Panc1 (cell line): ENCODE measurements around the gene WDR86. TPM values are rescaled to one million over a fixed set of nuclear protein-coding genes. Genes with fewer than 3 reads are reported as not detected.

Experiments used
- ATAC-seq: fragments of 200-7000 bp; cut with Tn5 transposase; 2 replicates; pipeline ENCODE4 v1.9.1; 2020; ENCODE audit warnings: mild to moderate bottlenecking, moderate library complexity
- BruUV-seq: library from RNA; stranded (reverse); fragments of 400-500 nt; replicated peaks from 2 replicates; lab custom pipeline; 2021; lab: Mats Ljungman, UMichigan
- CTCF ChIA-PET: fragments of 300-600 bp; sonication (Branson Sonifier 250); formaldehyde crosslinking; loops from one replicate; lab custom pipeline; 2022; ENCODE audit warnings: antibody characterized with exemption; lab: Charles Lee
- POLR2A ChIA-PET: fragments of 300-600 bp; sonication (Branson Sonifier 250); formaldehyde crosslinking; loops from one replicate; lab custom pipeline; 2022; ENCODE audit warnings: antibody characterized with exemption; lab: Charles Lee
- DNase-seq: peaks from one replicate; pipeline ENCODE4 v3.0.0-alpha.2; 2010; ENCODE audit warnings: low read depth, low spot score
- H3K27ac ChIP-seq: 2 replicates; pipeline ENCODE4 v1.5.1; 2011; ENCODE audit warnings: mild to moderate bottlenecking, low read length, inconsistent platforms
- H3K27me3 ChIP-seq: fragments of 200-500 bp; sonication (Bioruptor generic); 2 replicates; pipeline ENCODE4 v1.6.0; 2014; ENCODE audit warnings: low read length, inconsistent platforms; ENCODE audit not compliant: control insufficient read depth, insufficient read depth
- H3K36me3 ChIP-seq: fragments of 200-500 bp; sonication (Bioruptor generic); 2 replicates; pipeline ENCODE4 v1.5.1; 2014; ENCODE audit warnings: inconsistent platforms, mild to moderate bottlenecking, low read length, moderate library complexity; ENCODE audit not compliant: control insufficient read depth, insufficient read depth
- H3K4me1 ChIP-seq: 2 replicates; pipeline ENCODE4 v1.5.1; 2011; ENCODE audit warnings: inconsistent platforms, mild to moderate bottlenecking, low read length, moderate library complexity; ENCODE audit not compliant: control insufficient read depth, insufficient read depth
- H3K4me3 ChIP-seq, 2 experiments: 2 replicates each; pipeline ENCODE4 v1.5.1; 2011 to 2012; ENCODE audit warnings: low read depth in 2 of 2, low read length in 2 of 2, mild to moderate bottlenecking in 2 of 2, inconsistent platforms in 1 of 2, moderate library complexity in 1 of 2
- H3K9me3 ChIP-seq: fragments of 200-500 bp; sonication (Bioruptor generic); 2 replicates; pipeline ENCODE4 v1.5.1; 2014; ENCODE audit warnings: low read depth, mild to moderate bottlenecking, inconsistent platforms, low read length, moderate library complexity; ENCODE audit not compliant: control insufficient read depth, insufficient read depth
- CTCF ChIP-seq: fragments of 450-650 bp; IDR thresholded peaks from 2 replicates; pipeline ENCODE4 v1.5.1; 2017; ENCODE audit warnings: mild to moderate bottlenecking
- POLR2AphosphoS5 ChIP-seq: IDR thresholded peaks from 2 replicates; pipeline ENCODE4 v1.6.1; 2012; ENCODE audit warnings: mild to moderate bottlenecking, low read depth, low read length, moderate library complexity
- REST ChIP-seq, 2 experiments: IDR thresholded peaks; 2 replicates each; pipeline ENCODE4 v1.6.1; 2011 to 2012; ENCODE audit warnings: low read depth in 2 of 2, control low read depth in 1 of 2, low read length in 1 of 2, mild to moderate bottlenecking in 1 of 2, moderate library complexity in 1 of 2; ENCODE audit not compliant: insufficient read depth in 1 of 2
- SIN3A ChIP-seq: IDR thresholded peaks from 2 replicates; pipeline ENCODE4 v1.6.1; 2012; ENCODE audit warnings: low read depth, mild to moderate bottlenecking, low read length, moderate library complexity, borderline replicate concordance; ENCODE audit not compliant: insufficient read depth
- TCF7L2 ChIP-seq: IDR thresholded peaks from 2 replicates; pipeline ENCODE4 v1.6.1; 2011; ENCODE audit warnings: mild to moderate bottlenecking, low read depth, low read length, inconsistent platforms
- in situ Hi-C: cut with HindIII; loops from 2 replicates; pipeline ENCODE4 v1.10.0; 2016; ENCODE audit warnings: low sequenced_read_pairs, low pct_unique_long_range_greater_than_20kb
- intact Hi-C: fragments of 100-400 bp; cut with micrococcal nuclease; formaldehyde crosslinking; loops from one replicate; pipeline ENCODE4 v1.10.0; 2022; ENCODE audit not compliant: unreplicated experiment
- total RNA-seq: library from RNA; stranded (reverse); gene quantifications from one replicate; pipeline ENCODE4 v1.2.1, GENCODE V29; 2021; ENCODE audit not compliant: unreplicated experiment

Gene WDR86
- total RNA-seq, 1 experiment from 2014 or later: 0.72 TPM

- no peak overlapping the region for H3K27ac ChIP-seq
- ATAC-seq (no peak), DNase-seq (no peak)
- no peaks in the 10 kb centered on the region for H3K36me3 ChIP-seq
- intact Hi-C loops: no loop called here
- TF ChIP-seq POLR2AphosphoS5 (no peak), SIN3A (no peak), REST (IDR thresholded peaks at IDR 0.05; ENCODE audit: insufficient read depth in 1 of 2, low read depth in 2 of 2, low read length in 1 of 2) (no peak), TCF7L2 (no peak), CTCF (no peak)
- H3K4me3 ChIP-seq: no peak overlapping the region
- CTCF ChIA-PET: no interaction called here
- BruUV-seq: no TSS peak
- H3K4me1 ChIP-seq: peaks cover 12% of the 10 kb centered on the region
- POLR2A ChIA-PET: no interaction called here
- H3K27me3 ChIP-seq: no peaks in the 10 kb centered on the region
- in situ Hi-C loops: no loop called here
- H3K9me3 ChIP-seq: no peaks in the 10 kb centered on the region
Observed at GRCh38 chr7:151405056-151405455, 4.8 kb downstream of the WDR86 start.

- H3K27me3 ChIP-seq: no peaks in the 10 kb centered on the region
- BruUV-seq: no TSS peak
- no peak for DNase-seq
- no peaks in the 10 kb centered on the region for H3K36me3 ChIP-seq
- H3K4me1 ChIP-seq: peaks cover 12% of the 10 kb centered on the region
- H3K9me3 ChIP-seq: no peaks in the 10 kb centered on the region
- ATAC-seq: no peak
- in situ Hi-C loops (no loop called here), intact Hi-C loops (no loop called here)
- 0 out of 2 replicates have a peak overlapping the region, but pooled peaks have one; percentile 23 for H3K27ac ChIP-seq
- CTCF ChIA-PET: no interaction called here
- TF ChIP-seq TCF7L2 (no peak), SIN3A (no peak), CTCF (no peak), REST (IDR thresholded peaks at IDR 0.05; ENCODE audit: insufficient read depth in 1 of 2, low read depth in 2 of 2, low read length in 1 of 2) (no peak), POLR2AphosphoS5 (no peak)
- POLR2A ChIA-PET: no interaction called here
- H3K4me3 ChIP-seq: no peak overlapping the region
Observed at GRCh38 chr7:151404216-151405011, 5.4 kb downstream of the WDR86 start.
